HepG2 (cell line): Measurements from ENCODE around the gene LEFTY2. TPM values are rescaled to one million over a fixed set of nuclear protein-coding genes. Genes with fewer than 3 reads are reported as not detected.

ENCODE experiments used
- BRF2 ChIP-seq: sonication (generic); formaldehyde crosslinking; IDR thresholded peaks from 2 replicates; pipeline ENCODE4 v1.8.1; 2022; ENCODE audit warnings: mild to moderate bottlenecking, missing genetic modification reagents
- DR1 ChIP-seq: sonication (generic); formaldehyde crosslinking; IDR thresholded peaks from 2 replicates; pipeline ENCODE4 v1.8.0; 2021; ENCODE audit warnings: mild to moderate bottlenecking, missing genetic modification reagents, inconsistent platforms
- GABPA ChIP-seq, 2 experiments: IDR thresholded peaks; 2 replicates each; pipeline ENCODE4 v1.6.1; 2011 to 2016; ENCODE audit warnings: low read depth in 2 of 2, low read length in 1 of 2, missing biosample characterization in 1 of 2, missing genetic modification characterization in 1 of 2
- IRF2 ChIP-seq: IDR thresholded peaks from 2 replicates; pipeline ENCODE4 v1.6.1; 2018; ENCODE audit warnings: missing genetic modification reagents, missing compliant biosample characterization
- KAT8 ChIP-seq: IDR thresholded peaks from 2 replicates; pipeline ENCODE4 v1.6.1; 2016; ENCODE audit warnings: missing genetic modification reagents, missing compliant biosample characterization
- MIXL1 ChIP-seq: IDR thresholded peaks from 2 replicates; pipeline ENCODE4 v1.6.1; 2016
- NCOA2 ChIP-seq: sonication (generic); formaldehyde crosslinking; IDR thresholded peaks from 2 replicates; pipeline ENCODE4 v1.8.0; 2022; ENCODE audit warnings: inconsistent platforms
- PRDM10 ChIP-seq: sonication (generic); formaldehyde crosslinking; IDR thresholded peaks from 2 replicates; pipeline ENCODE4 v1.4.0; 2020; ENCODE audit warnings: low read depth, missing genetic modification reagents
- ZHX2 ChIP-seq, 2 experiments: sonication (generic) in 1 of 2; formaldehyde crosslinking in 1 of 2; IDR thresholded peaks; 2 replicates each; pipeline versions ENCODE4 v1.6.1 to v1.9.0; 2014 to 2022; ENCODE audit warnings: antibody characterized with exemption in 1 of 2, borderline replicate concordance in 1 of 2, inconsistent platforms in 1 of 2, low read depth in 1 of 2, missing genetic modification reagents in 1 of 2
- ZNF598 ChIP-seq: sonication (generic); formaldehyde crosslinking; IDR thresholded peaks from 2 replicates; pipeline ENCODE4 v1.5.1; 2020; ENCODE audit warnings: mild to moderate bottlenecking, missing genetic modification reagents, borderline replicate concordance
- polyA plus RNA-seq, 8 experiments: library from polyadenylated mRNA; depleted of rRNA in 3 of 8; stranded (reverse) in 7 of 8; unstranded in 1 of 8; fragments of >200 nt; fragmentation: Illumina TruSeq in 4 of 8; extraction: Trizol in 4 of 8; gene quantifications; 2 replicates each; pipeline versions ENCODE4 v1.2.1 to v1.2.3, GENCODE V29; 2011 to 2016; ENCODE audit warnings: low read depth in 4 of 8, missing spikeins in 1 of 8, mixed read lengths in 1 of 8; ENCODE audit not compliant: insufficient read depth in 1 of 8
- total RNA-seq, 5 experiments: library from RNA; depleted of rRNA; stranded (reverse); fragments of >200 nt; fragmentation: Illumina TruSeq; extraction: Trizol; gene quantifications; 2 replicates each; pipeline ENCODE4 v1.2.3, GENCODE V29; 2016; ENCODE audit warnings: low read depth in 1 of 5

Gene LEFTY2
- total and polyA plus RNA-seq, 2 of the 13 experiments (the other 11 are each of a cell fraction or from before 2014, with no cell fraction given): 0.13 to 0.33 TPM

- no peak for TF ChIP-seq ZNF598
- TF ChIP-seq GABPA (IDR thresholded peaks at IDR 0.05; ENCODE audit: low read depth, low read length): no peak
- TF ChIP-seq GABPA (CRISPR knock-in tag; IDR thresholded peaks at IDR 0.05; ENCODE audit: low read depth): no peak
- TF ChIP-seq IRF2: no peak
- no peak for TF ChIP-seq ZHX2 (IDR thresholded peaks at IDR 0.05; ENCODE audit: low read depth)
- no peak for TF ChIP-seq ZHX2 (CRISPR knock-in tag; IDR thresholded peaks at IDR 0.05; ENCODE audit: borderline replicate concordance)
- TF ChIP-seq DR1: no peak
- no peak for TF ChIP-seq MIXL1 (CRISPR knock-in tag)
- TF ChIP-seq PRDM10 (CRISPR knock-in tag): no peak
- no peak for TF ChIP-seq BRF2
- TF ChIP-seq KAT8: no peak
- no peak for TF ChIP-seq NCOA2 (CRISPR knock-in tag)
These were observed 8.0 kb upstream of the LEFTY2 start (continued) for GRCh38 chr1:225949041-225949440.
